HG02943 (cell line): ENCODE measurements around the gene MICAL2.

Experiments
- ATAC-seq: cut with Tn5 transposase; IDR thresholded peaks from one replicate; pipeline ENCODE4 v1.9.1; 2021; ENCODE audit warnings: mild to moderate bottlenecking, low read depth, moderate library complexity; ENCODE audit not compliant: unreplicated experiment

The MICAL2 gene

GRCh38 chr11:12166299-12167060, 56.1 kb downstream of the MICAL2 start:
- ATAC-seq: no peak

DNA sequence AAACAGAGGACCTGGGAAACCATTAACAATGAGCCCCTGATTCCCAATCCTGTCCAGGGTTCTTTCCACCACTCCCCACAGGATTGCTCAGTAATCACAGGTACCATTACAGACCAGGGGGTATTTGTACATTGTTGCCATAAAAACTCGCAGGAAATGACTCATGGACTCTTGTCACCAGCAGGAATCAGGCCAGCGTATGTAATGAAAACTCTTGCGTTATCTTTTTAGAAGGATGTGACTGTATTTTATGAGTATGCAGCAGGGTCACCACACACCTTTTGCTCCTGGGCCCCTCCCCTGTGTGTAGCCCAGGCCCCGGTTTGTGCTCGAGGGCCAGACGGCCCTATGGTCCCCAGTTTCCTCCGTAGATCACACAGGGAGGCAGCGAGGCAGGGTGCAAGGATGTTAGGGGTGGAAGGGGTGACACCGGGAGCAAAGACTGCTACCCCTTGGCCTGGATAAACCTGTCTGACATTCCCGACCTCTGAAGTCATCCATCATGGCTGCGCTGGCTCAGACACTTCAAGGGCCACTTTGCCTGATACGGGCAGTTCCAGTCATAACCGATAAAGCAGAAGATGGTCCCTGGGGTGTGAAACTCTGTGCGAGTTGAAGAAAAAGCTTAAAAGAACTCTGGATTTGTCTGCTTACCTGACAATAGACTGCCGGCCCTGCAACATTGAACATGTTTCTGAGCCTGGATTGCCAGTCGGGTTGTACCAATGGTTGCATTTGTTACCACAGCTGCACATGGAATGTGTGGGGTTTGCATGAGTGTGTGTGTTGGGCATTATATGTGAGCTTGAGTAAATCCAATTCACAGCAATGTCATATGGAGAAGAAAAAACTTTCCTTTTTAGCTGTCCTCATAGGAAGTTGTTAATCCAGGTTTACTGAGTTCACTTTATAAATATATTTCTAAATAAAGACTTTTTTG, 56.9 kb downstream of the MICAL2 start:
- ATAC-seq: no peak

DNA sequence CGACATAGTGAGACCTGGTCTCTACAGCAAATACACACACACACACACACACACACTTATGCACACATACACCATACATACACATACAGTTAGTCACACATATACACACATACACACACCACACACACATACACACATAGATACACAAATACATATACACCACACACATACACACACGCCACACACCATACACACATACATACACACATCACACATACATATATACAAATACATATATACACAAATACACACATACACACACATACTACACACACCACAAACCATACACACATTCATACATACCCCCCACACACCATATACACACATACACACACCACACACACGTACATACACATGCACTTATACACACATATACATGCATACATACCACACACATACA, 57.7 kb downstream of the MICAL2 start:
- no peak for ATAC-seq

- no peak for ATAC-seq
Measured at GRCh38 chr11:12169822-12170221, 59.4 kb downstream of the MICAL2 start.

DNA sequence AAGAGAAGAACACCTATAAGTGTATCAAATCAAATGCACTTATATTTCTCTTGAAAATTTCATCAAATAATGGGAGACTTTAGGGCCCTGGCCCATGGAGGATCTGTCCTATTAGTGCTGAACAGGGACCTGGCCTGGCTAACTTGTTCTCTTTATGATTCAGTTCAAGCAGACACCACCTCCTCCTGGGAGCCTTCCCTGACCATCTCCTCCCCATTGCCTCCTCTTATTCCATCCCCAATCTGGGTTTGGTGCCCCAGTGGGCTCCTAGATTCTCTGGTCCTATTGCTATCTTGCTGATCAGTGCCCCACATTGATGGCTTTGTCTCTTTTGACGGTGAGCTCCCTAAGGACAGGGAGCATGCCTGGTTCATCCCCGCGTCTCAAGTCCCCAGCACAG, 60.1 kb downstream of the MICAL2 start:
- no peak for ATAC-seq

DNA sequence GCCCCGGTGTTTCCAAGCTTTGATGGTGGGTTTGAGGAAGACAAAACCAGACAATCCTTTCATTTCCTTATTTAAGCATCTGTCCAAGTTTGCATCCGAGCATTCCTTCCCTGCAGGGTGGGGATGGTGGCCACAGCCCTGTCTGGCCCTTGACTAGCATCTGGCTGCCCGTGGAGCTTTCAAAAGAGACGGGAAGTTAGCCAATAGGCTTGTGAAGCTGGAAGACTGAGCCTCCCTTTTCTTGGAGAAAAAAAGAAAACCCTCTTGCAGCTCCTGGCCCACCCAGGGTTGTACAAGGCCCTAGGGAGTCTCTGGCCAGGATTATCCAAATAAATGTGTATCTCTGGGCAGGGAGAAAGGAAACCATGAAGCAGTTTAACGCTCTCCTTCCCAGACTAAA, 60.6 kb downstream of the MICAL2 start:
- ATAC-seq: no peak

DNA sequence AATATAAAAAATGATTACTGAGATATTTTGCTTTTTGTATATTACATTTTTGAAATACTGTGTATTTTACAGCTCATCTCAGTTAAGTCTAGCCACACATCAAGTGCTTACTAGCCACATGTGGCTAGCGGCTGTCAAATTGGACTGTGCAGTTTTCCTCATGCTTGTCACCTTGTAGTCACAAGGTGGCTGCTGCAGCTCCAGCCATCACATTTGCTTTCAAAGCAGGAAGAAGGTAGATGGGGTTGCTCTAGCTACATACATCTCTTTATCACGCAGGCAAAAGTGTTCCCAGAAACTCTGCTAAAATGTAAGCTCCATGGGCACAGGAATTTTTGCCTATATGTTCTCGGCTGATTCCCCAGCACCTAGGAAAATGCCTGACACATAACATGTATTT, 61.5 kb downstream of the MICAL2 start:
- ATAC-seq: no peak

- no peak for ATAC-seq
Measured at GRCh38 chr11:12172493-12173013, 62.2 kb downstream of the MICAL2 start.

DNA sequence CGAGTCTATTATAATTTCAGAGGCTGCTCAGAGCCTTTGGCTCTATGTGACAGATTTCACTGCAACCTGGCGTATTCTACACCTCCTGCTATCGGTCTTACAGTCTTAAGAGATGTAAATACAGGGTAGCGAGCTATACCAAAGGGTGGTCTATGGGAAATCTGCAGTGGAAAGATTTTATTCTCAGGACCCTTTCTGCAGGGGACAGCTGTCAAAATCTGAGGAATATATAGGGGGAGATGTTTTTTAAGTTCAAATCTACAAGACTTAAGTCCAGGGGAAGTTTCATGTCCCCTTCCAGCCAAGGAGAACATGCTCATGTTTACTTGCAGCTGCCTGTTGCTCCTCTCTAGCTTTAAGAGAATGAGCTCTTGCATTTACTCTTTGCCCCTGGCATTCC, 62.7 kb downstream of the MICAL2 start:
- ATAC-seq: no peak

DNA sequence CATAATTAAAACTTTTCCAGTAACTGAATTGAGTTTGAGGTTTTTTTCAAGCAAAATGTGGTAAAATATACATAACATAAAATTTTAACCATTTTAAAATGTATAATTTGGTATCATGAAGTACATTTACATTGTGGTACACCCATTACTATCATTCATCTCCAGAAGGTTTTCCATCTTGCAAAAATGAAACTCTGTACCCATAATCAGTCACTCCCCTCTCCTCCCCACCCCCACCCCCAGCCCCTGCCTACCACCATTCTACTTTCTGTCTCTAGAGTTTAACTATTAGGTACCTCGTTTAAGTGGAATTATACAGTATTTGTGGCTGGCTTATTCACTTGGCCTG, 63.7 kb downstream of the MICAL2 start:
- ATAC-seq: no peak

- ATAC-seq: no peak
Measured at GRCh38 chr11:12174477-12175143, 64.2 kb downstream of the MICAL2 start.

GRCh38 chr11:12175694-12176241, 65.4 kb downstream of the MICAL2 start:
- no peak for ATAC-seq

DNA sequence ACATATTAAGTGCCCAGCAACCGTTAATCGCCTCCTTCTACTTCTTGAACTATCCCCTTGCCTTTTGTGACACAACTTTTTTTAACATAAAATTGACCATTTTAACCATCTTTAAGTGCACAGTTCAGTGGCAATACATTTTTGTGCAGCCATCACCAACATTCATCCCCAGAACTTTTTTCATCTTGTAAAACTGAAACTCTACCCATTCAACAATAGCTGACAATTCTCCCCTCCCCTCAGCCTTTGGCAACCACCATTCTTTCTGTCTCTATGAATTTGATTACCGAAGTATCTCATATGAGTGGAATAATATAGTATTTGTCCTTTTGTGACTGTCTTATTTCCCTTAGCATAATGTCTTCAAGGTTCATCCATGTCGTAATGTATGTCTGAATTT, 66.0 kb downstream of the MICAL2 start:
- no peak for ATAC-seq

GRCh38 chr11:12177739-12178338, 67.4 kb downstream of the MICAL2 start:
- no peak for ATAC-seq

DNA sequence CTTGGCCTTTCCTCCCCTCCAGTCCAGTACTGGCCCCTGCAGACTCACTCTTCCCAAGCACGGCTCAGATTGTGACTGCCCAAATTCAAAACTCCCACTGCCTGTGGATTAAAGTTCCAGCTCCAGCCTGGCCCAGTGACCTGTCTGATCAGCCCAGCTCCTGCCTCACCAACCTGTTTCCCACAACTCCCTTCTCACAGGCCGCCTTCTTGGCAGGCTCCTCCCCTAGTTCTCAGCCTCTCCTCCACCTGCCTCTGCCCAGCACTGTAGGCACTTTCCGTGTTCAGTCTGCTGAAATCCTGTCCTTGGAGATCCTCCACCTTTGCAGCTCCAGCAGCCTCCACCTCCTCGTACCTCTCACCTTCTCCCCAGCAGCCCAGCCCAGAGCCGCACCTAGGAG, 68.6 kb downstream of the MICAL2 start:
- no peak for ATAC-seq

GRCh38 chr11:12179531-12179930, 69.1 kb downstream of the MICAL2 start:
- ATAC-seq: no peak

- ATAC-seq: no peak
Measured at GRCh38 chr11:12180257-12181205, 70.1 kb downstream of the MICAL2 start.

GRCh38 chr11:12182302-12182675, 71.9 kb downstream of the MICAL2 start:
- ATAC-seq: no peak
